GM19351 (cell line): ENCODE measurements around the gene TARBP2.

Experiments
- ATAC-seq: cut with Tn5 transposase; IDR thresholded peaks from one replicate; pipeline ENCODE4 v1.9.1; 2021; ENCODE audit warnings: mild to moderate bottlenecking, moderate library complexity; ENCODE audit not compliant: unreplicated experiment

Gene TARBP2

DNA sequence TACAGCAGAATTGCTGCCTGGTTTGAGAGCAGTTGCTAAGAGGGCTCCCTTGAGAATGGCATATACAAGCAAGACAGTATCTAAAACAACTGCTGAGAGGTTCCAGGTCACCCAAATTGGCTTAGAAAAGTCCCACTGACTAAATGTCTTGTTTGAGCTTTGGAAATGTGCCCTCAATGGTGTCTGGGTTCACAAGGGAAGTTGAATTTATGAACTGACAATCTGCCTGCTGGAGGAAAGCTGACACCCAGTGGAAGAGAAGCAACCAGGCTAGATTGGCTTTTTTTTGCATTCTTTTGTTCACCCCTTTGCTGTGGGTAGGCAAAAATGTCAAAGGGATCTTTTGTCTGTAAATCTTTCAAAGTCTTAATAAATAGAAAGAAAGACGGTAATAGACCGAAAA is 50.8 kb downstream of the TARBP2 start:
- ATAC-seq: no peak

DNA sequence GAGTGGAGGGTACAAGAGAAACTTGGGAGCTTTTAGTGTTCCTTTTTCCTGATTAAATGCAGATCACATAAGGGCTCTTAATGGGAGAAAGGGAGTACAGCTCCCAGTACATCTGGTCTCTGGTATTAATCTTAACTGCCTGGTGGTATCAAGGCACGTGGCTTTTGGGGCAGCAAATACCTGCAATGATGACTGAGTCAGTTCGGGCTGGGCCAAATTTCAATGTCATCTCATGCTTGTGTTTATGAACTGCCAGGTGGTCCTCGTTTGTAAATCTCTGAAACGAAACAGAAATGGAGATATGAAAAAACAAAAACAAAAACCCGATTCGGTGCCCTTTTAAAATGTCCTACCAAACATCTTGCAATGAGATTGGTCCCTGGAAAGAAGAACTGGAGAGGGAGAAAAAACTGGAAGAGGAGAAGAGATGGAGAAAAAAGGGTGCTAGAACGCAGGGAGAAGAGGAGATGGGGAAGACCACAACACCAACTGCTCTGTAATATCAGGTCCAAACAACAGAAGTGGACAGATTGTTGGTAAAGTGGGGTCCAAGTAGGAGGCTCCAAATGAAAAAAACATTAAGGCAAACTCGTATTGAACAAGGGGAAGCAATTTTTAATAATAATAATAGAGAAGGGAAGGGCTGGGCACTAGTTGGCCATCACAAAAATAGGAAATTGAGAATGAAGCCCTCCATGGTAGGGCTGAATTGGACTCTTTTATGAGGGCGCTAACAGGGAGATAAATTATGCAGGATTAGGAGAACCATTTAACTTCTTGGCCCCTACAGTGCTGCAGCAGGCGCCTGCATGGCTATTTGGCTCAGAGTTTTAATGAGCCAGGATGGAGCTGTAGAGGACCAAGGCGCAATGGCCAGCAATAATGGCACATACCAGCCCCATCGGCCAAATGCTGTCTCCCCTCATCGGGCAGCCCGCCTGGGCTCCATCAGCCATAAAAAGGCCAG is 51.6 kb downstream of the TARBP2 start:
- no peak for ATAC-seq
